ENCODE data around the gene MRPS23. TPM values are rescaled to one million over a fixed set of nuclear protein-coding genes. Genes with fewer than 3 reads are reported as not detected.

Gene MRPS23
- total and polyA plus RNA-seq, 2 of the 13 experiments (the other 11 are each of a cell fraction or from before 2014, with no cell fraction given): 63.2 to 181 TPM

DNA sequence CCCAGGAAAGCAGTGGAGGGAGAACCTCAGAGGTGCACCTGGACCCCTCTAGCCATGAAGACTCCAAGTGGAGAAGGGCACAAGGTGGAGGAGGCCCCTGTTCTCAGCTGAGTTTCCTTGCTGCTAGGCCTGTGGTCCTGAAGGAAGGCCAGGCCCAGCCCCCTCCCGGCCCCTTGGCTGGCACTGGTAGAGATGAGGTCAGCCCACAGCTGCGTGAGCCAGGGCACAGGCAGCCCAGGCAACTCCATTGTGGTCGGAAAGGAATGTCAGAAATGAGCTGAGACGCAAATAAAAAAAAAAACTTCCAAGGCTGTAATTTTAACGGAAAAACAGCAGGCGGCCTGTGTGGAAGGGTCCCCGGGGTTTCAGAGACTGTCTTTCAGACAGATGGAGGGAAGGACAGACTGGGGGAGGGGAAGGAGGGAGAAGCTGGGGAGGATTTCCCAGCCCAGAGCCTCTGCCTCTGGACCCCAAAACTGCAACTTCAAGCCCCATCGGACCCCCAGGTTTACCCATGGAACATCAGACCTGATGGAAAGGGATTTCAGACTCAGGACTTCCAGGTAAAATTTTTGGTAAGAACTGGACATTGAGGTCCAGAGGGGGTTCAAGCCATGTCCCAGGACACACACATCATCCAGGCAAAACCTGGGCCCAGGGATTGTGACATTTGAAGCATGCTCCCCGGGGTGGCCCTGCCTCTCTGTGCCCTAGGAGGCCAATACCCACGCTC is 25.6 kb upstream of the MRPS23 start (continued):
- TF ChIP-seq HNF1B (CRISPR knock-in tag; IDR thresholded peaks at IDR 0.05) (peak; percentile 69; the same call in 1 of the 2 replicates), ZNF383 (CRISPR knock-in tag; IDR thresholded peaks at IDR 0.05; ENCODE audit: borderline replicate concordance) (no peak), KDM4B (CRISPR knock-in tag; IDR thresholded peaks at IDR 0.05) (0 out of 2 replicates have a peak, but pooled peaks have one; percentile 33), ZNF839 (CRISPR knock-in tag; IDR thresholded peaks at IDR 0.05; ENCODE audit: borderline replicate concordance) (no peak), MBNL3 (CRISPR knock-in tag; conservative IDR thresholded peaks at IDR 0.05) (no peak), THAP11 (CRISPR knock-in tag; IDR thresholded peaks at IDR 0.05) (0 out of 2 replicates have a peak, but pooled peaks have one; percentile 28), MYNN (CRISPR knock-in tag; IDR thresholded peaks at IDR 0.05; ENCODE audit: low read depth) (no peak; the same call in 1 of the 2 replicates), ATRX (CRISPR knock-in tag; IDR thresholded peaks at IDR 0.05; ENCODE audit: borderline replicate concordance) (no peak), SMC3 (IDR thresholded peaks at IDR 0.05; ENCODE audit: low read length) (peak; percentile 86), HNF4G (IDR thresholded peaks at IDR 0.05; ENCODE audit: borderline replicate concordance, low read depth, low read length) (no peak), HNF4G (CRISPR knock-in tag; IDR thresholded peaks at IDR 0.05; ENCODE audit: borderline replicate concordance, low read depth) (no peak), ZNF780A (CRISPR knock-in tag; IDR thresholded peaks at IDR 0.05) (no peak), SMARCC2 (IDR thresholded peaks at IDR 0.05) (no peak), ZNF513 (CRISPR knock-in tag; conservative IDR thresholded peaks at IDR 0.05) (no peak), ZNF468 (CRISPR knock-in tag; IDR thresholded peaks at IDR 0.05) (no peak), ZNF670 (CRISPR knock-in tag; IDR thresholded peaks at IDR 0.05; ENCODE audit: borderline replicate concordance) (no peak), ELF4 (CRISPR knock-in tag; IDR thresholded peaks at IDR 0.05; ENCODE audit: borderline replicate concordance) (no peak), PHF8 (CRISPR knock-in tag; IDR thresholded peaks at IDR 0.05) (peak; percentile 49), ZEB1 (IDR thresholded peaks at IDR 0.05; ENCODE audit: insufficient replicate concordance, low read depth) (no peak), TFDP1 (CRISPR knock-in tag; IDR thresholded peaks at IDR 0.05; ENCODE audit: borderline replicate concordance) (no peak), ARNTL (CRISPR knock-in tag; IDR thresholded peaks at IDR 0.05) (no peak)
- TF ChIP-seq, protein P1, sequence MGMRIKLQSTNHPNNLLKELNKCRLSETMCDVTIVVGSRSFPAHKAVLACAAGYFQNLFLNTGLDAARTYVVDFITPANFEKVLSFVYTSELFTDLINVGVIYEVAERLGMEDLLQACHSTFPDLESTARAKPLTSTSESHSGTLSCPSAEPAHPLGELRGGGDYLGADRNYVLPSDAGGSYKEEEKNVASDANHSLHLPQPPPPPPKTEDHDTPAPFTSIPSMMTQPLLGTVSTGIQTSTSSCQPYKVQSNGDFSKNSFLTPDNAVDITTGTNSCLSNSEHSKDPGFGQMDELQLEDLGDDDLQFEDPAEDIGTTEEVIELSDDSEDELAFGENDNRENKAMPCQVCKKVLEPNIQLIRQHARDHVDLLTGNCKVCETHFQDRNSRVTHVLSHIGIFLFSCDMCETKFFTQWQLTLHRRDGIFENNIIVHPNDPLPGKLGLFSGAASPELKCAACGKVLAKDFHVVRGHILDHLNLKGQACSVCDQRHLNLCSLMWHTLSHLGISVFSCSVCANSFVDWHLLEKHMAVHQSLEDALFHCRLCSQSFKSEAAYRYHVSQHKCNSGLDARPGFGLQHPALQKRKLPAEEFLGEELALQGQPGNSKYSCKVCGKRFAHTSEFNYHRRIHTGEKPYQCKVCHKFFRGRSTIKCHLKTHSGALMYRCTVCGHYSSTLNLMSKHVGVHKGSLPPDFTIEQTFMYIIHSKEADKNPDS (CRISPR knock-in tag; IDR thresholded peaks at IDR 0.05): no peak

Data from HepG2 (cell line).